Right renal pelvis (tissue), 4 donors: Measurements from ENCODE around the gene SELENBP1. TPM values are rescaled to one million over a fixed set of nuclear protein-coding genes. Genes with fewer than 3 reads are reported as not detected.

Experiments used
- DNase-seq, 4 donors: peaks; one replicate each; pipeline ENCODE4 v3.0.0-alpha.2; 2013; ENCODE audit warnings: low read depth in 4 of 4, low spot score in 3 of 4, missing footprints in 1 of 4
- polyA plus RNA-seq, 4 donors: library from polyadenylated mRNA; unstranded; fragments of 120-200 nt; gene quantifications; one replicate each; pipeline ENCODE4 v1.2.1, GENCODE V29; 2013; ENCODE audit not compliant: insufficient read length in 4 of 4

SELENBP1 gene
- polyA plus RNA-seq, 4 donors, result 45.4 to 53.6 (median 53.4) TPM

- DNase-seq, result no peak
Observed at GRCh38 chr1:151346082-151346768, 26.3 kb downstream of the SELENBP1 start.

- no peak for DNase-seq
Observed at GRCh38 chr1:151344291-151344690, 28.2 kb downstream of the SELENBP1 start.

GRCh38 chr1:151343587-151343986, 28.9 kb downstream of the SELENBP1 start:
- no peak for DNase-seq

GRCh38 chr1:151342569-151342968, 29.9 kb downstream of the SELENBP1 start:
- DNase-seq, result no peak

GRCh38 chr1:151342021-151342420, 30.5 kb downstream of the SELENBP1 start:
- DNase-seq, result no peak

GRCh38 chr1:151340870-151341754, 31.4 kb downstream of the SELENBP1 start:
- DNase-seq, result peak in 1 of 4 donors; percentile 65

- DNase-seq, result no peak
Observed at GRCh38 chr1:151336556-151336955, 35.9 kb downstream of the SELENBP1 start.

- DNase-seq, result no peak
Observed at GRCh38 chr1:151334822-151335221, 37.7 kb downstream of the SELENBP1 start.

- no peak for DNase-seq
Observed at GRCh38 chr1:151327903-151328674, 44.4 kb downstream of the SELENBP1 start.

- DNase-seq, result peak; percentile 92 to 99 (median 98)
Observed at GRCh38 chr1:151327223-151327902, 45.1 kb downstream of the SELENBP1 start, which contains the start of gene PI4KB. TSS of gene PI4KB (minus strand) at chr1:151327416. CDS start at chr1:151316481, 10,935 bp downstream.

GRCh38 chr1:151326619-151327222, 45.8 kb downstream of the SELENBP1 start:
- DNase-seq, result no peak

- no peak for DNase-seq
Observed at GRCh38 chr1:151325646-151326429, 46.7 kb downstream of the SELENBP1 start.

- DNase-seq, result no peak
Observed at GRCh38 chr1:151325231-151325630, 47.3 kb downstream of the SELENBP1 start.

GRCh38 chr1:151324390-151324930, 48.0 kb downstream of the SELENBP1 start:
- no peak for DNase-seq

- DNase-seq, result no peak
Observed at GRCh38 chr1:151318975-151319374, 53.5 kb downstream of the SELENBP1 start.

GRCh38 chr1:151315565-151316235, 56.8 kb downstream of the SELENBP1 start:
- DNase-seq, result no peak
